GM12801 (cell line): ENCODE results near the gene PTDSS2.

ENCODE experiments used
- CTCF ChIP-seq: IDR thresholded peaks from one replicate; pipeline ENCODE4 v1.5.1; 2011; ENCODE audit warnings: control low read depth; ENCODE audit not compliant: insufficient read length; ENCODE audit errors: extremely low read depth

PTDSS2 gene

GRCh38 chr11:529728-530411, 79.8 kb downstream of the PTDSS2 start:
- no peak for TF ChIP-seq CTCF

GRCh38 chr11:530960-531831, 81.1 kb downstream of the PTDSS2 start:
- no peak for TF ChIP-seq CTCF

GRCh38 chr11:531919-532526, 81.9 kb downstream of the PTDSS2 start:
- TF ChIP-seq CTCF: no peak

- no peak for TF ChIP-seq CTCF
Measured at GRCh38 chr11:532527-532985, 82.5 kb downstream of the PTDSS2 start.

GRCh38 chr11:532986-533585, 83.0 kb downstream of the PTDSS2 start:
- TF ChIP-seq CTCF: no peak

GRCh38 chr11:533586-534395, 83.7 kb downstream of the PTDSS2 start:
- no peak for TF ChIP-seq CTCF
